Bone marrow (tissue), 2 donors: ENCODE results near the gene PTPRN2.

Source experiments
- DNase-seq, 2 donors: peaks; one replicate each; lab custom pipeline; 2025; lab: John Stamatoyannopoulos, UW

Gene PTPRN2

GRCh38 chr7:157772486-157773130 lies 815.0 kb downstream of the PTPRN2 start:
- DNase-seq, result no peak

- DNase-seq, result no peak
Measured at GRCh38 chr7:157771689-157772088, 815.9 kb downstream of the PTPRN2 start.

- no peak for DNase-seq
Measured at GRCh38 chr7:157770716-157771320, 816.8 kb downstream of the PTPRN2 start.

GRCh38 chr7:157769526-157770215 lies 818.0 kb downstream of the PTPRN2 start:
- no peak for DNase-seq

GRCh38 chr7:157769086-157769485 lies 818.5 kb downstream of the PTPRN2 start:
- DNase-seq, result no peak

GRCh38 chr7:157768198-157768597 lies 819.4 kb downstream of the PTPRN2 start:
- no peak for DNase-seq

- DNase-seq, result no peak
Measured at GRCh38 chr7:157767506-157768197, 820.0 kb downstream of the PTPRN2 start.

GRCh38 chr7:157766098-157766497 lies 821.5 kb downstream of the PTPRN2 start:
- DNase-seq, result no peak

GRCh38 chr7:157764946-157765537 lies 822.6 kb downstream of the PTPRN2 start:
- no peak for DNase-seq

- no peak for DNase-seq
Measured at GRCh38 chr7:157764193-157764592, 823.4 kb downstream of the PTPRN2 start.

- no peak for DNase-seq
Measured at GRCh38 chr7:157763279-157764000, 824.2 kb downstream of the PTPRN2 start.

- DNase-seq, result no peak
Measured at GRCh38 chr7:157762824-157763223, 824.8 kb downstream of the PTPRN2 start.

GRCh38 chr7:157760004-157760730 lies 827.5 kb downstream of the PTPRN2 start:
- DNase-seq, result no peak

GRCh38 chr7:157759246-157759805 lies 828.3 kb downstream of the PTPRN2 start:
- no peak for DNase-seq

- no peak for DNase-seq
Measured at GRCh38 chr7:157758468-157759245, 829.0 kb downstream of the PTPRN2 start.

- no peak for DNase-seq
Measured at GRCh38 chr7:157757776-157758467, 829.7 kb downstream of the PTPRN2 start.

GRCh38 chr7:157757211-157757610 lies 830.4 kb downstream of the PTPRN2 start:
- no peak for DNase-seq

- no peak for DNase-seq
Measured at GRCh38 chr7:157755741-157756140, 831.9 kb downstream of the PTPRN2 start.

- DNase-seq, result no peak
Measured at GRCh38 chr7:157754416-157754790, 833.2 kb downstream of the PTPRN2 start.
